Suppressor macrophage (primary cell): ENCODE measurements around the gene B3GALT5.
A peak's percentile ranks its signal among the peaks of the same experiment; 100 is the strongest.
"Not testable (repeated sequence)": the region's sequence is repeated elsewhere in the genome, so short reads cannot be mapped to it uniquely, and the experiment has no call there.

Experiments
- DNase-seq, 4 experiments: peaks; one replicate each; pipeline ENCODE4 v3.0.0-alpha.2; 2020 to 2022

B3GALT5 gene

DNA sequence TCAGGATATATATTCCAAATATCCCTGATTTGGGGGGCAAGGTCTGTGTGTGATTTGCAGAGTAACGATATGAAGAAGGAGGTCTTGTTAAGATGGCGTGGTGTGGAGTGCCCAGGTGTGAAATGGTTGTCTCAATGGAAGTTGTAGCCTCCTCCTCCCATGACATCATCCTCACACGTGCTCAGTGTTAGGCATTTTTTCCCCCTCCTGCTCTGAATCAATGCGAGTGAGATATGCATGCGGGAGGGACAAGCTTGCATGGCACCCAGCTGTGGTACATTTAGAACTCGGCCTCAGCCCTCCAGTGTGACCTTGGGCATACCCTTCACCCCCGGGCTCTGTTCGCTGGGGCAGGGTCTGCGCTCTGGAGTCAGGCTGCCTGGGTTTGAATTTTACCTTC lies 55.6 kb downstream of the B3GALT5 start:
- DNase-seq, result no peak

DNA sequence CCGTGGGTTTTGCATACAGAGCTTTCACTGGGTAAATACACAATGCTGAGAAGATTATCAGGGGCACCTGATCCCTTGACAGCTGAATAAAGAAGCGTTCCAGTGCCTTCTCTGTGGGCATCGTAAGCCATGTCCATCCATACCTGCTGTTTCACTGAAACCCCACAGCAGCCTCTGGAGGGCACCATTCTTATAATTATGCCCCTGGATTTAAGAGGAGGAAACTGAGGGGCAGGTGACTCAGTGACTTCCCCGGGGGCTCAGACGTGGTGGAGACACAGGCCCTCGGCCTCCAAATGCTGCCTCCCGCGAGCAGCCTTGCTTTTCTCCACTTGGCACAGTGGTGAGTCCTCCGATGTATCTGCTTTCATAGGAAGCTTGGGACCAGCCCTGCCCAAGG lies 56.7 kb downstream of the B3GALT5 start:
- DNase-seq, result no peak

- DNase-seq, result no peak
Observed at GRCh38 chr21:39669976-39670661, 57.4 kb downstream of the B3GALT5 start.

GRCh38 chr21:39670701-39671100 lies 58.0 kb downstream of the B3GALT5 start:
- no peak for DNase-seq

DNA sequence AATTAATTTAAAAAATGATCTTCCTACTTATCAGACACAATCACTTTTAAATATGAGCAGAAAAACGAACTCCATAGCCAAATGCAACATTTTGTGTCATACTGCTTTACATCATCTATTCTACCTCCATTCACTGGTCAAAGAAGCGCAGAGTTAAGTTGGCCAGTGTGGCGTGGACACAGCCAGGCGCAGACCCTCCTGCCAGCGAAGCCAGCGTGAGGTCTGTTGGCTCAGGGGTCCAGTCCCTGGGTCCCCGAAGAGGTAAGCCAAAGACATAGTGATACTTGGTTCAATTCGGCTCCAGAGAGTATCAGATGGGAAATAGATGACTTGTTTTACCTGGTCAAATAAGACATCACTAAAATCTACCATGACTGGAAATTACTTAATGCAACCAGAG lies 59.2 kb downstream of the B3GALT5 start:
- DNase-seq, result no peak

- DNase-seq, result no peak
Observed at GRCh38 chr21:39673163-39673562, 60.4 kb downstream of the B3GALT5 start.

DNA sequence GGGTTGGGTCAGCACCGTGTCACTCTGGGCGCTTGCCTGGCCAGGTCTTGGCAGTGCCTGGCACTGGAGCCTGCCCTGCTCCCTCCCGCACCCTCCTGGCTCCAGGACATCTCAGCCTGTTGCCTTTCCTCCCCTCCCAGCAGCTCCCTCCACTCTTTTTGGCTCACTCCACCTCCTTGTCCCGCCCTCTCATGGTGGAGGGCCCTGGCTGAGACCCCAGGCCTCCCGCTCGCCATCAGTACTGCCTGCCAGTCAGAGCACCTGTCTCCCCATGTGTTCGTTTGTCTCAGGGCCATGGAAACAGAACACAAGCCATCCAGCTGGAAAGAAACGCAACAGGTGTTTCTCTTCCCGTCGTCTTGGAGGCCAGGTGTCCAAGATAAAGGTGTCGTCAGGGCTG lies 61.0 kb downstream of the B3GALT5 start:
- no peak for DNase-seq

- DNase-seq, result no peak
Observed at GRCh38 chr21:39674801-39675200, 62.1 kb downstream of the B3GALT5 start.

GRCh38 chr21:39675590-39675989 lies 62.9 kb downstream of the B3GALT5 start:
- DNase-seq, result no peak

DNA sequence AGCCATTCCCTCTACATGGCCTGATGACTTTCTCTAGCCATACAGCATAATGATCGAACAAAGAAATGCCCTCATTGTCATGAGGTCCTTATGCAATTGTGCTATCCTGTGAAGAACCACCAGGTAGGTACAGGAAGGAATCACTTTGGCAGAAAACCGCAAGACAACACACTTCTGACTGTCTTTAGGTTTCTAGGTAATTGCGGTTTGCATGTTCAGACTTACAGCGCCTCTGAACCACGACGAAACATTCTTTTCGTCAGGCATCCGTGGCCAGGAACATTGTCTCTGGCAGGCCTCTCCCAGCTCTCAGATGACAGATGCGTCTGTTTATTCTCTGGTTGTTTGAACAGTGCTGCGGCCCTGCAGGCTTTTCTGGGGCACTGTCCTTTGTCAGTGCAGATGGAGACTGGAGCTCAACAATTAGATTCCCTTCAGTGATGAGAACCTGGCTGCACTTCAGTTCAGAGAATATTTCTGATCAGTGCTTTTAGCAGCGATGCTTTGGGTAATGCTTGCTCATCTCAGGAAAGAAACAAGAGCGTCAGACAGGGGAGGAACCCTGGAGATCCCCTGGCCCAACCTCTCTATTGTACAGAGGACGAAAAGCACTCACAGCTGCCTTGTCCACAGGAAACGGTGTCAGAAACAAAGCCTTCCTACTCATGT lies 63.4 kb downstream of the B3GALT5 start:
- no peak for DNase-seq

DNA sequence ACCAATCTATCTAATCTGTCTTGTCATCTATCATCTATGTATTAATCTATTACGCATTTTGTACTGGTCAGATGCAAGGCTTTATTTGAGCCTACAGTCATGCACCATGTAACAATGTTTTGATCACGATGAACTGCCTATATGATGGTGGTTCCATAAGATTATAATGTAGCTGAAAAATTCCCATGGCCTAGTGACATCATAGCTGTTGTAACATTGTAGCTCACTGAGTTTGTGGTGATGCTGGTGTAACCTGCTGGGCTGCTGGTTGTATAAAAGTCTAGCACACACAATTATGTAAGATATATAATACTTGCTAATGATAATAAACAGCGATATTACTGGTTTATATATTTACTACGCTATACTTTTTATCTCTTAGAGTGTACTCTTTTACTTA lies 67.5 kb downstream of the B3GALT5 start:
- no peak for DNase-seq

DNA sequence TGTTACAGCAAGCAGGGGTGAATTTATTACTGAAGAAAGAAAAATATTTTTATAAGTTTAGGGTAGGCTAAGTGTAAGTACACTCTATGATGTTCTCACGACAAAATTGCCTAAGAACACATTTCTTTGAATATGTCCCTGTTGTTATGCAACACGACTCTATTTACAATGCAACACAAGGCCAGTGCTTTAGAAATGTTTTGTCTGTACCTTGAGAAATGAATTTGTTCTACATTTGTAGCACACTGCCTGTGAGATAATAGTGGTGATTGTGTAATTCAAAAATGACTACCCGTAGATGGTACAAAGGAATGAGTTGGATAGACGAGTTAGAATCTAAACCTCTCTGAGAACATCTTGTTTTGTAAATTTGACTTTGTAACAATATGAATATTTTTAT lies 68.5 kb downstream of the B3GALT5 start:
- no peak for DNase-seq

- no peak for DNase-seq
Observed at GRCh38 chr21:39681845-39682244, 69.1 kb downstream of the B3GALT5 start.

DNA sequence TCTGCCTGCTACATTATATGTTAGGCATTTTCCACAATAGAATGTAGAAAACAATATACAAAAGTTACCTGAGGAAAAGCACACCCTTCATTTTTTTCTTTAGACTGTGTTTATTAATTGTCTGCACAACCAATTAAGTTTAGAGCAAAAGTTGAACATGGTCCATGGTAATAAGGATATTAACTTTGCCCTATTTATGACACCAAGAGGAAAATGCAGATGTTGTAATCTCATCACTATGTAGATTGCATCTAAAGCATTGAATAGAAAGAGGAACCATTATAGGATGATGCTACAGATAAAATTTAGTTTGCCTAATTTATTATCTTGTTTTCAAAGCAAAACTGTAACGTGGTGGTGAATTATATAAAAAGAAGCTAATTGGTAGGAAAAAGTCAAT lies 72.5 kb downstream of the B3GALT5 start:
- DNase-seq, result peak in 1 of 4 experiments; percentile 1

- DNase-seq, result no peak
Observed at GRCh38 chr21:39685991-39686390, 73.3 kb downstream of the B3GALT5 start.

- DNase-seq, result no peak
Observed at GRCh38 chr21:39686646-39687468, 74.1 kb downstream of the B3GALT5 start.

- no peak for DNase-seq
Observed at GRCh38 chr21:39688010-39688409, 75.3 kb downstream of the B3GALT5 start.

DNA sequence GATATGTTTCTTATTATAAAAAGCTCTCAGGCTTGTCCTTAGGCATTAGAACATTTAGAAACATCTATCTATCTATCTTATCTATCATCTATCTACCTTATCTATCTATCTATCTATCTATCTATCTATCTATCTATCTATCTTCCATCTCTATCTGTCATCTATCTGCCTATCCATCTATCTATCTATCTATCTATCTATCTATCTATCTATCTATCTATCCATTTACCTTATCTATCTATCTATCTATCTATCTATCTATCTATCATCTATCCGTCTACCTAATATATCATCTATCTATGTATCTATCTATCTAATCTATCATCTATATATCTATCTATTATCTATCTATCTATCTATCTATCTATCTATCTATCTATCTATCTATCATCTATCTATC lies 77.1 kb downstream of the B3GALT5 start:
- not testable (repeated sequence) for DNase-seq

DNA sequence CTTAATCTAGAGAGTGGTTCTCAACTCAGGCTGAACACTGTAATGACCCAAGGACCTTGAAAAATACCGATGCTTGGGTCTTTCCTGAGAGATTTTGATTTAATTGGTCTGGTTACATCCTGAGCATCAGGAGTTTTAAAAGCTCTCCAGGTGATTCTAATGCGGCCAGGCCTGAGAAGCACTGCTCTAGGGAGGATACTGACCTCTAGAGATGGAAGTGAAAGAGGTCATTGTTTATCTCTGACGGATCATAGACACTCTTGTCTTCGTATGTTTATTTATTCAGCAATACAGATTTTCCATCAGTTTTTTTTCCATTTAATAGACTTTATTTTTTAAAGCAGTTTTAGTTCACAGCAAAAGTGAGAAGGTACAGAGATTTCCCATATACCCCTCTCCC lies 77.7 kb downstream of the B3GALT5 start:
- no peak for DNase-seq

DNA sequence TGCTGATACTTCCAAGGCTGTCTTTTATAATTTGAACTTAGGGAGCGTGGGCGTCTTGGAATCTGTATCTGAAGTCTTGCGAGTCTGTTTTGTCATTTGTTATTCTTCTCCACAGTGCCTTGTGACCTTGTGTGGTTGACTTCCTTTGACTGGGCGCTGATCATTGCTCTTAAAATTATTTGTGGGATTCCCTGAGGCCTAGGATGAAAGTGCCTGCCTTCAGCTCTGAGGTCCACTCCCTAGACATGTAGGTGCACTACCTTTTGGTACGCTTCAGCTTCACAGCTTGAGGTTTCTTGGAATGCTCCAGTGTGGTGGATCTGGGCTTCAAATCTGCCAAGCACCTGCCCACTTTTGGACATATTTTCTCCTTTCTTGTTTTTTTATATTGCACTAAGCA lies 82.0 kb downstream of the B3GALT5 start:
- DNase-seq, result no peak

- DNase-seq, result no peak
Observed at GRCh38 chr21:39696196-39696595, 83.5 kb downstream of the B3GALT5 start.

- DNase-seq, result no peak
Observed at GRCh38 chr21:39696618-39697017, 83.9 kb downstream of the B3GALT5 start.

DNA sequence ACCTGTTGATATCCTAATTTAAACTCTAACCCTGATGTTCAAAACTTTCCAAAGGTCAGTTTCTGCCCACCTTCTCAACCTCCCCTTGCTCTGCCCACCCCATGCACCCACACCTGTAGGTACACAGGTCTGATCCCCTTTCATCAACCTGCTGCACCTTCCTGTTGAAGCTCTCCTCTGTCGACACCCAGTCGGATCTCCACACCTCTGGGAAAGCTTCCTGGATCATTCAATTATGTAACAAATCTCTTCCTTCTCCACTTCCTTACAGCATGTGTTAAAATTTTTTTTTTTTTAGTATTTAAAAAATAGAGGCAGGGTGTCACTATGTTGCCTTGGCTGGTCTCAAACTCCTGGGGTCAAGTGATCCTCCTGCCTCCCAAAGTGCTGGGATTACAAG lies 87.6 kb downstream of the B3GALT5 start:
- no peak for DNase-seq

DNA sequence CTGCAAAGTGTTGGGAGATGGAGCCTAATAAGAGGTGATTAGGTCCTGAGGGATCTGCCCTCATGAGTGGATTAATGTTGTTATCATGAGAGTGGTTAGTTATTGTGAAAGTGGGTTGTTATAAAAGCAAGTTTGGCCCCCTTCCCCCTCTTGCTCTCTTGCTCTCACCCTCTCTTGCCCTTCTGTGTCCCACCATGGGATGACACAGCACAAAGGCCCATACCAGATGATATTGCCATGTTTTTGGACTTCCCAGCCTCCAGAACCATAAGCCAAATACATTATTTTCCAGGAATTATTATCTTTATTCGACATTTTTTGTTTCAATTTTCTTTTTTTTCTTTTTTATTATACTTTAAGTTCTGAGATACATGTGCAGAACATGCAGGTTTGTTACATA lies 90.8 kb downstream of the B3GALT5 start:
- no peak for DNase-seq
